ENCODE data around the gene SUPT3H.
"Not testable (repeated sequence)": the region's sequence is repeated elsewhere in the genome, so short reads cannot be mapped to it uniquely, and the experiment has no call there.

SUPT3H gene

GRCh38 chr6:45155341-45155894 is 222.3 kb downstream of the SUPT3H start:
- Mint-ChIP-seq H3K4me1 (peaks cover 32% of the 10 kb centered on the region), H3K36me3 (peaks cover 3% of the 10 kb centered on the region), H3K4me3 (peak overlapping the region; percentile 7), H3K27me3 (no peaks in the 10 kb centered on the region), H3K9me3 (peaks cover 5% of the 10 kb centered on the region), H3K27ac (peak overlapping the region; percentile 46)

- Mint-ChIP-seq H3K36me3 (peaks cover 3% of the 10 kb centered on the region), H3K4me1 (peaks cover 30% of the 10 kb centered on the region), H3K4me3 (no peak overlapping the region), H3K9me3 (no peaks in the 10 kb centered on the region), H3K27me3 (no peaks in the 10 kb centered on the region), H3K27ac (no peak overlapping the region)
Measured at GRCh38 chr6:45154679-45155078, 223.1 kb downstream of the SUPT3H start.

- Mint-ChIP-seq H3K36me3 (peaks cover 11% of the 10 kb centered on the region), H3K4me3 (no peak overlapping the region)
Measured at GRCh38 chr6:45148711-45149341, 228.9 kb downstream of the SUPT3H start.

GRCh38 chr6:45148278-45148677 is 229.5 kb downstream of the SUPT3H start:
- H3K27me3 Mint-ChIP-seq: no peaks in the 10 kb centered on the region

More at GRCh38 chr6:45148711-45149341, 228.9 kb downstream of the SUPT3H start:
- Mint-ChIP-seq H3K27ac (no peak overlapping the region), H3K27me3 (no peaks in the 10 kb centered on the region), H3K9me3 (peaks cover 3% of the 10 kb centered on the region), H3K4me1 (no peaks in the 10 kb centered on the region)

GRCh38 chr6:45145658-45146057 is 232.1 kb downstream of the SUPT3H start:
- not testable (repeated sequence) for H3K4me3 Mint-ChIP-seq, H3K4me1 Mint-ChIP-seq, H3K27ac Mint-ChIP-seq, H3K27me3 Mint-ChIP-seq
- Mint-ChIP-seq H3K36me3 (peaks cover 14% of the 10 kb centered on the region), H3K9me3 (peaks cover 12% of the 10 kb centered on the region)

More at GRCh38 chr6:45148278-45148677, 229.5 kb downstream of the SUPT3H start:
- Mint-ChIP-seq H3K27ac (no peak overlapping the region), H3K36me3 (peaks cover 12% of the 10 kb centered on the region), H3K4me3 (no peak overlapping the region), H3K4me1 (no peaks in the 10 kb centered on the region), H3K9me3 (peaks cover 8% of the 10 kb centered on the region)

- H3K4me3 Mint-ChIP-seq: no peak overlapping the region
- H3K9me3 Mint-ChIP-seq: peaks cover 30% of the 10 kb centered on the region
- H3K27ac Mint-ChIP-seq: no peak overlapping the region
- H3K36me3 Mint-ChIP-seq: peaks cover 35% of the 10 kb centered on the region
- H3K27me3 Mint-ChIP-seq: no peaks in the 10 kb centered on the region
- H3K4me1 Mint-ChIP-seq: no peaks in the 10 kb centered on the region
Measured at GRCh38 chr6:45138765-45139164, 239.0 kb downstream of the SUPT3H start.

- Mint-ChIP-seq H3K4me3 (no peak overlapping the region), H3K27me3 (no peaks in the 10 kb centered on the region), H3K4me1 (no peaks in the 10 kb centered on the region), H3K27ac (no peak overlapping the region), H3K36me3 (peaks cover 34% of the 10 kb centered on the region), H3K9me3 (peaks cover 24% of the 10 kb centered on the region)
Measured at GRCh38 chr6:45136495-45136894, 241.2 kb downstream of the SUPT3H start.

- H3K36me3 Mint-ChIP-seq: peaks cover 19% of the 10 kb centered on the region
- peaks cover 20% of the 10 kb centered on the region for H3K9me3 Mint-ChIP-seq
- no peaks in the 10 kb centered on the region for H3K4me1 Mint-ChIP-seq
- H3K4me3 Mint-ChIP-seq: no peak overlapping the region
- H3K27ac Mint-ChIP-seq: no peak overlapping the region
- no peaks in the 10 kb centered on the region for H3K27me3 Mint-ChIP-seq
Measured at GRCh38 chr6:45132658-45133294, 245.0 kb downstream of the SUPT3H start.

GRCh38 chr6:45132059-45132458 is 245.7 kb downstream of the SUPT3H start:
- H3K4me3 Mint-ChIP-seq: no peak overlapping the region
- no peak overlapping the region for H3K27ac Mint-ChIP-seq
- H3K9me3 Mint-ChIP-seq: peaks cover 20% of the 10 kb centered on the region
- peaks cover 16% of the 10 kb centered on the region for H3K36me3 Mint-ChIP-seq
- no peaks in the 10 kb centered on the region for H3K27me3 Mint-ChIP-seq
- H3K4me1 Mint-ChIP-seq: no peaks in the 10 kb centered on the region

GRCh38 chr6:45129051-45129450 is 248.7 kb downstream of the SUPT3H start:
- Mint-ChIP-seq H3K27ac (no peak overlapping the region), H3K4me3 (no peak overlapping the region), H3K27me3 (no peaks in the 10 kb centered on the region), H3K9me3 (no peaks in the 10 kb centered on the region), H3K4me1 (no peaks in the 10 kb centered on the region), H3K36me3 (no peaks in the 10 kb centered on the region)

GRCh38 chr6:45127185-45127584 is 250.5 kb downstream of the SUPT3H start:
- Mint-ChIP-seq H3K27ac (no peak overlapping the region), H3K4me1 (no peaks in the 10 kb centered on the region), H3K27me3 (no peaks in the 10 kb centered on the region), H3K4me3 (no peak overlapping the region), H3K9me3 (no peaks in the 10 kb centered on the region), H3K36me3 (no peaks in the 10 kb centered on the region)

- H3K36me3 Mint-ChIP-seq: no peaks in the 10 kb centered on the region
- H3K4me3 Mint-ChIP-seq: no peak overlapping the region
- H3K4me1 Mint-ChIP-seq: no peaks in the 10 kb centered on the region
- H3K27me3 Mint-ChIP-seq: no peaks in the 10 kb centered on the region
- no peaks in the 10 kb centered on the region for H3K9me3 Mint-ChIP-seq
- no peak overlapping the region for H3K27ac Mint-ChIP-seq
Measured at GRCh38 chr6:45126033-45126432, 251.7 kb downstream of the SUPT3H start.

- Mint-ChIP-seq H3K4me3 (no peak overlapping the region), H3K36me3 (no peaks in the 10 kb centered on the region), H3K4me1 (no peaks in the 10 kb centered on the region), H3K27ac (no peak overlapping the region), H3K9me3 (no peaks in the 10 kb centered on the region), H3K27me3 (no peaks in the 10 kb centered on the region)
Measured at GRCh38 chr6:45123023-45123422, 254.7 kb downstream of the SUPT3H start.

GRCh38 chr6:45118754-45119153 is 259.0 kb downstream of the SUPT3H start:
- no peak overlapping the region for H3K4me3 Mint-ChIP-seq
- H3K27me3 Mint-ChIP-seq: no peaks in the 10 kb centered on the region
- peaks cover 2% of the 10 kb centered on the region for H3K36me3 Mint-ChIP-seq
- no peaks in the 10 kb centered on the region for H3K9me3 Mint-ChIP-seq
- no peak overlapping the region for H3K27ac Mint-ChIP-seq
- peaks cover 21% of the 10 kb centered on the region for H3K4me1 Mint-ChIP-seq

- no peak overlapping the region for H3K4me3 Mint-ChIP-seq
- no peaks in the 10 kb centered on the region for H3K9me3 Mint-ChIP-seq
- no peaks in the 10 kb centered on the region for H3K27me3 Mint-ChIP-seq
- peaks cover 2% of the 10 kb centered on the region for H3K36me3 Mint-ChIP-seq
- peaks cover 21% of the 10 kb centered on the region for H3K4me1 Mint-ChIP-seq
- H3K27ac Mint-ChIP-seq: no peak overlapping the region
Measured at GRCh38 chr6:45116714-45117410, 260.9 kb downstream of the SUPT3H start.

GRCh38 chr6:45115696-45116095 is 262.0 kb downstream of the SUPT3H start:
- Mint-ChIP-seq H3K9me3 (no peaks in the 10 kb centered on the region), H3K27me3 (no peaks in the 10 kb centered on the region), H3K4me1 (peaks cover 21% of the 10 kb centered on the region), H3K27ac (no peak overlapping the region), H3K36me3 (peaks cover 2% of the 10 kb centered on the region), H3K4me3 (no peak overlapping the region)

Measured in activated naive CD4-positive, alpha-beta T cell treated with anti-CD3 and anti-CD28 coated beads, Interleukin-2, amount 50 U/mL, for 24 hours (primary cell).